ENCODE results near the gene TUBB1.

- TF ChIP-seq, protein P1, sequence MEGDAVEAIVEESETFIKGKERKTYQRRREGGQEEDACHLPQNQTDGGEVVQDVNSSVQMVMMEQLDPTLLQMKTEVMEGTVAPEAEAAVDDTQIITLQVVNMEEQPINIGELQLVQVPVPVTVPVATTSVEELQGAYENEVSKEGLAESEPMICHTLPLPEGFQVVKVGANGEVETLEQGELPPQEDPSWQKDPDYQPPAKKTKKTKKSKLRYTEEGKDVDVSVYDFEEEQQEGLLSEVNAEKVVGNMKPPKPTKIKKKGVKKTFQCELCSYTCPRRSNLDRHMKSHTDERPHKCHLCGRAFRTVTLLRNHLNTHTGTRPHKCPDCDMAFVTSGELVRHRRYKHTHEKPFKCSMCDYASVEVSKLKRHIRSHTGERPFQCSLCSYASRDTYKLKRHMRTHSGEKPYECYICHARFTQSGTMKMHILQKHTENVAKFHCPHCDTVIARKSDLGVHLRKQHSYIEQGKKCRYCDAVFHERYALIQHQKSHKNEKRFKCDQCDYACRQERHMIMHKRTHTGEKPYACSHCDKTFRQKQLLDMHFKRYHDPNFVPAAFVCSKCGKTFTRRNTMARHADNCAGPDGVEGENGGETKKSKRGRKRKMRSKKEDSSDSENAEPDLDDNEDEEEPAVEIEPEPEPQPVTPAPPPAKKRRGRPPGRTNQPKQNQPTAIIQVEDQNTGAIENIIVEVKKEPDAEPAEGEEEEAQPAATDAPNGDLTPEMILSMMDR (IDR thresholded peaks at IDR 0.05; ENCODE audit: low read length) = no peak
- no peak for TF ChIP-seq EZH2 (optimal IDR thresholded peaks at IDR 0.05; ENCODE audit: low read depth, low read length)
Measured at GRCh38 chr20:59037386-59037785, 18.2 kb downstream of the TUBB1 start.
